HG02588 (cell line): ENCODE data around the gene CHST11.
"Not testable (repeated sequence)": the region's sequence is repeated elsewhere in the genome, so short reads cannot be mapped to it uniquely, and the experiment has no call there.

Source experiments
- ATAC-seq: cut with Tn5 transposase; IDR thresholded peaks from one replicate; pipeline ENCODE4 v1.9.1; 2021; ENCODE audit warnings: mild to moderate bottlenecking, moderate library complexity; ENCODE audit not compliant: unreplicated experiment

Gene CHST11

GRCh38 chr12:104784592-104784991 is 327.8 kb downstream of the CHST11 start:
- ATAC-seq = no peak

- ATAC-seq = no peak
Observed at GRCh38 chr12:104785886-104786285, 329.1 kb downstream of the CHST11 start.

DNA sequence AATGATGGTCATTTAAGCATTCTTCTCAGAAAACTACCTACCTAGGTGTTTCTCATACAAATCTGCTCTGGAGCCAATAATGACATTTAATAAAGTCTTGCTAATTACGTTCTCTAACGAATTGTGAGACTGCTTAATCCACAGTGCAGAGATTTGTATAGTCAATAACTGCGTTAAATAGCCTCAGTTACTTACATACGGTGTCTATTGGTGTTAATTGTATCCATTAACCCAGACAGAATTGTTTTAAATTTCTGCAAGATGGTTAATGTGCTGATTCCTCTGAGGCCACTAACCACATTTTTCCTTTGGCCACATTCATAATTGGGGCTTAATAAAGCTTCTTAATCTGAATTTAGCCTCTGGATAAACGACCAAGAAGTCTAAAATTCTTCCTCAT is 329.6 kb downstream of the CHST11 start:
- ATAC-seq = no peak

DNA sequence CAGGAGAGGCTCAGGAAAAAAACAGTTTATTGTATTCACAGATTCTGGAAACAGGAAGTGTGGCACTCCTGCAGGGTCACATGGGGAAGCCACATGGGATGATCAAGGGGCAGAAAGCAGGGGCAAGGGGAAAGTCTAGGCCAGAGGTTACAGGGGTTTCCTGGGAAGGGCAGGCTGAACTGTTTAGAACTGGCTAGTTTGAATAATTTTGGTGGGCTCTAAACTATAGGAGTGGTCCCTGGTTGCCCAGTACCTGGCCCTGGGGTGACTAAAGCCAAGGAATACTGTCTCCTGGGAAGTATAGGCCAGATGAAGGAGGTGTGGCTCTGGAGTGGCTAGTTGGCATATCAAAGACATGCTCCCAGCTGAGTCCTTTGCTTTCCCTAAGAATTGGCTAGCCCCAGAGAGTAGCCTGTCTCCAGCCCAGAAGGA is 332.1 kb downstream of the CHST11 start:
- ATAC-seq = no peak

GRCh38 chr12:104790296-104791125 is 333.8 kb downstream of the CHST11 start:
- no peak for ATAC-seq

DNA sequence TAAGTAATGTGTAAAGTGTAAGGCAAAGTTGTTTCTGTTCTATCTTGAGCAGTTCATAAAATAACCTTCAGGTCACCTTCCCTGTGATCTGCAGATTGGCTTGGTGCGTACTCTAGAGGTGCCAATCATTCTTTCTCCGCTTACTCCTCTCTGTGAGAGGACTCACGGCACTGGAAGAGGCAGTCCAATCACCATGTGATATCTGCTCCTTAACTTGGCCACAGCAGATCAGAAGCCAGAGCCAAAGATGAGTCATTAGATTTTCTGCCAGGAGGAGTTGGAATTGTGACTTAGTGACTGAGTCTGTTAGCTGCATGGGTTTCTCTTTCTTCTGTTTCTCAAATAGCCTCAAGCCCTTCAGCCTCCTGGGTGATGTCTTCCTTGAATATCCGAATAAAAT is 335.8 kb downstream of the CHST11 start:
- no peak for ATAC-seq

GRCh38 chr12:104793285-104793684 is 336.5 kb downstream of the CHST11 start:
- ATAC-seq = no peak

DNA sequence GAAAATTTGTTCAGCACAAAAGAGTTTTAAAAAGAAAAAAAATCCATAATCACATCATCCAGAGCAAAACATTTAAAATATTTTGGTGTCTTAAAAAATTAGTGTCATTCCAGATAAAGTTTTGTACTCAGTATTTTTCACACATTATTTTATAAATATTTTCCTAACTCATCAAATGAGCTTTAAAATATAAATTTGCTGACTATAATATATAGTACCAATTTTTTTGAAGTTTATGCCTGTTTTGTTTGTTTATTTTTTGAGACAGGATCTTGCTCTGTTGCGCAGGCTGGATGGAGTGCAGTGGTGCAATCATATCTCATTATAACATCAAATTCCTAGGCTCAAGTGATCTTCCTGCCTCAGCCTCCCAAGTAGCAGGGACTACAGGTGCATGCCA is 337.2 kb downstream of the CHST11 start:
- ATAC-seq = no peak

GRCh38 chr12:104796475-104796862 is 339.7 kb downstream of the CHST11 start:
- no peak for ATAC-seq

DNA sequence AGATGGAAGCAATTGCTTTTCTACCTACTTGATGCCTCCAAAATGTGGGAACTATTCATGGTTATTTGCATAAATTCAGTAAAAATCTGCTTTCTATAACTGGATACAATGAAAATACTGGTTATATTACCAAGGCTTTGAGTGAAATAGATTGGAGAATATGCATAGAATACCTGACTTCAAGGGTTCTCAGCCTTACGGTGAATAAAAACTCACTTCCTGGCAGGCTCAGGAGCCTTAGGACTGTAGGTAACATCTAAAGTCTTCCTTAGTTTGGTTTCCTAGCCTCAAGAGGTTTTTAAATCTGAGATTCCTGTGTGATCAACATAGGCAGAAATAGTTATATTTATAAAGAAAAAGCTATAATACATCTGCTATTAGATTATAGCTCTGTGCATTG is 342.7 kb downstream of the CHST11 start:
- ATAC-seq = no peak

DNA sequence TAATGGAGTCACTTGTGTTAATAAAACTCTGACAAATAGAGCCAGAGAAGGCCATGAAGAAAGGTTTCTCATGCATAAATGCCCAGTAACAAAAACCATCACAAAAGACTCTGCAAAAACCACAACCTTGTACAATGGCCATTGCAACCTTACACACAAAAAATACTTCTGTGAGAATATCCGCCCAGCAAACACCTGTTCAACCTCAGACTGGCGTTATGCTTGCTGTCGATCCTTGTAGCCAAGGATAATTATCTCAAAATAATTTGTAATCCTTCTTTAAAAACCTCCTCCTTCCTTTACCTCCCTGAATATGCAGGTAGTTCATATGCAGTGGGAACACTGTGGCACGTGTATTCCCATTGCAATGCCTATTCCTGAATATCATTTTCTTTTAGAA is 344.3 kb downstream of the CHST11 start:
- no peak for ATAC-seq

DNA sequence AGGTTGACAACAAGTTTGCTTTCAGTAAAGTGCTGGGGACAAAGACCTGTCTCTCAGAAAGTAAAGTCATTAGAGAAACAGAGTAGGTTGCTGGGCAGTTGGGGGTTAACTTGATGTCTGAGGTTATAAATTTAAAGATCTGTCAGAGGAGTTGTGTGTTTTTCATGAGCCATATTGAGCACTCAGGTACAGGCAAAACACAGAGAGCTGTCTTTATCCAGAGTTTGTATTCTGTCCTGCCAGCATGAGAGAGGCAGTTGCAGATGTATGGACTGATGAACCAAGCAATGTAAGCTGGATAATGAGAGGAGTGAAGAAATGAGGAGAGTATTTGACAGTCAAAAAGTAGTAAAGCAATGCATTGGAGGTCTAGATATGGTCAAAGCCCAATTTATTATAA is 344.7 kb downstream of the CHST11 start:
- ATAC-seq = no peak

- no peak for ATAC-seq
Observed at GRCh38 chr12:104802208-104802607, 345.5 kb downstream of the CHST11 start.

GRCh38 chr12:104805186-104805585 is 348.4 kb downstream of the CHST11 start:
- no peak for ATAC-seq

- ATAC-seq = not testable (repeated sequence)
Observed at GRCh38 chr12:104806194-104806593, 349.4 kb downstream of the CHST11 start.

GRCh38 chr12:104809251-104809650 is 352.5 kb downstream of the CHST11 start:
- no peak for ATAC-seq

- ATAC-seq = no peak
Observed at GRCh38 chr12:104809706-104810385, 353.1 kb downstream of the CHST11 start.
